Measurements from ENCODE around the gene MBOAT2. TPM values are rescaled to one million over a fixed set of nuclear protein-coding genes. Genes with fewer than 3 reads are reported as not detected.
"Not testable (repeated sequence)": the region's sequence is repeated elsewhere in the genome, so short reads cannot be mapped to it uniquely, and the experiment has no call there.

MBOAT2 gene
- total RNA-seq, 1 donor from 2014 or later = 17.4 TPM

- DNase-seq (ENCODE audit: low read depth) = peak; percentile 80
Observed at GRCh38 chr2:8993196-8993901, 10.1 kb downstream of the MBOAT2 start.

DNA sequence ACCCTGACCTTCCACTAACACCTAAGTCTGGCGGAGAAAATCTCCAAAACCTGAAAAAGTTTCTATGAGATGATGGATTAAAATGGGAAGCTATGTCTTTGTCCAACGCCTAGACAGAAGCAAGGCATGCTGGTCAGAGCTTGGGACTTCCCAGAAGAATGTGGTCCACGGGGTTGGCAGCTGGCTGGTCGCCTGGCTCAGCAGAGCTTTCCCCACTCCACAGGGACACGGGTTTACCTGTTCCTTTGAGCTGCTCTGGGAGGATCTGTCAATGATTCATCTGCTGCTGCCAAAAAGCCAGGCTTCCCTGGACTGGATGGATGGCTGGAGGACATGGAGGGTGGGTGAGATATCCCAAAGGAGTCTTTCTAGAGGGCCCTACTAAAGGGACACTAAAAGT is 10.8 kb downstream of the MBOAT2 start:
- DNase-seq (ENCODE audit: low read depth) = no peak

- no peak for DNase-seq (ENCODE audit: low read depth)
Observed at GRCh38 chr2:8989536-8990079, 13.9 kb downstream of the MBOAT2 start.

- no peak for DNase-seq (ENCODE audit: low read depth)
Observed at GRCh38 chr2:8987410-8987809, 16.1 kb downstream of the MBOAT2 start.

GRCh38 chr2:8986327-8986976 is 17.0 kb downstream of the MBOAT2 start:
- no peak for DNase-seq (ENCODE audit: low read depth)

DNA sequence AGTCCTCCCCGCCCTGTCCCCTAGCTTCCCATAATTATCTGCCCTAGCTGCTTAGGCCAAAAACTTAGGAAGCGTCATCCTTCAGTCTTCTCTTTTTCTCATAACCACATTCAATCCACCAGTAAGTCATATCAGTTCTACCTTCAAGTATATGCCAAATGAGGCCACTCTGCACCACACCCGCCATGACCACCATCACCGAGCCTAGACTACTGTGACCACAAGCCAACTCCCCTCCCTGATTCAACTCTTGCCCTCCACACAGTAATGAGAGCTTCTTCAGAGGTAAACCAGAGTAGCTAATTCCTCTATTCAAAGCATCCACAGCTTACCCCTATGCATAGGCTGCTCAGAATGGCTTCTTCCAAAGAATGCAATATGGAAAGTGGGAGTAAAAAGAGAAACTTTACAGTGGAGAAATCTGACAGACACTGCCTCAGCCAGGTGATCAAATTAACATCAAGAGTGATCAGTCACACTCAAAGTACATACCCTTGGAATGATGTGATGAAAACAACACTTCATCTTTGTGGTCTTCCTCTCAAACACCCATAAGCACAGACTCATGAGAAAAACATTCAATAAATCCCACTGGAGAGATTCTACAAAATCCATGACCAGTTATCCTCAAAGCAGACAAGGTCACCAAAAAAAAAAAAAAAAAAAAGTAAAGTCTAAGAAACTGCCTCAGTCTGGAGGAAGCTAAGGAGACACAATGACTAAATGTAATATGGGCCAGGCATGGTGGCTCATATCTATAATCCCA is 17.7 kb downstream of the MBOAT2 start:
- DNase-seq (ENCODE audit: low read depth) = peak; percentile 48

GRCh38 chr2:8984855-8985254 is 18.6 kb downstream of the MBOAT2 start:
- DNase-seq (ENCODE audit: low read depth) = no peak

GRCh38 chr2:8984157-8984556 is 19.3 kb downstream of the MBOAT2 start:
- DNase-seq (ENCODE audit: low read depth) = no peak

DNA sequence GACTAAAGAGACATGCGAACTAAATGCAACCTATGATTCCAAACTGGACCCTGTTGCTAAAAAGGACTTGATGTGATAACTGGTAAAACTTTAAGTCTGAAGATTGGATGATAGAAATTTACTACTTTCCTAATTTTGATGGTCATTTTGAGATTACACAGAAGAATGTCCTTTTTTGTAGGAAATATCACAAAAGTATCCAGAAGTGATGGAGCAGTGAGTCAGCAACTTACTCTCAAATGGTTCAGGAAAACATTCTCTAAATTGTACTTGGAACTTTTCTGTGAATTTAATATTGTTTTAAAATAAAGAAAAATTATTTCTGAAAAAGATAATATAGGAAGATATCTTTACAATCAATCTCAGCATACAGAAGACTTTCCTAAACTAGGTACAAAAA is 19.9 kb downstream of the MBOAT2 start:
- DNase-seq (ENCODE audit: low read depth) = no peak

GRCh38 chr2:8981876-8982275 is 21.6 kb downstream of the MBOAT2 start:
- no peak for DNase-seq (ENCODE audit: low read depth)

GRCh38 chr2:8980096-8980495 is 23.4 kb downstream of the MBOAT2 start:
- peak; percentile 38 for DNase-seq (ENCODE audit: low read depth)

- DNase-seq (ENCODE audit: low read depth) = no peak
Observed at GRCh38 chr2:8977758-8978157, 25.7 kb downstream of the MBOAT2 start.

DNA sequence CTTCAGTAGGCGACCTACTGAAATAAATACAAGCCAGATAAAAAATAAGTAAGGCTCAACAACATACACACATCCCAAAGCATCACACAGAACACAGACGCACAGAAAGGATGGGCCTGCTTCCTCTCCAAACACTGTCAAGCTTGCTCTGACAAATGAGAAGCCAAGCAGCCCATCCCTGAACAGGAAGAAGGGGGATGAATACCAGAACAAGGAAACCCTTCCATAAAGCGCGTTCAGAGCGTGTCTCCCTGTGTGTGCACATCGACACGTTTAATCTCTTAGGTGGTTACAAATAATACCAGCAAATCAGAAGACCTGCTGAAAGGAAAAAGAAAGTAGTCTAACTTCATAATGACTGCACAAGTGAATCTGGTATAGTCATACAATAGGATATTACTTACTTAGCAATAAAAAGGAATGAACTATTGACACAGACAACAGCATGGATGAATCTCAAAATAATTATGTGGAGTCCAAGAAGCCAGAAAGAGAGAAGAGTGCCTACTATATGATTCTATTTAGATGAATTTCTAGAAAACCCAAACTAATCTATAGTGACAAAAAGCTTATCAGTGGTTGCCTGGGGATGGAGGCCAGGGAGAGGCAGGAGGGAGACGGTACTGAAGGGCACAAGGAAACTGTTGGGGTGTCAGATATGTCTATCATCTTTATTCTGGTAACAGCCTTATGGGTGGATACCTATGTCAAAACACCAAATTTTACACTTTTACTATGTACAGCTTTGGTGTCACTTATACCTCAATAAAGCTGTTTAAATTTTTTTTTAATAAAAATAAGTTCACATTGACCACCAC is 26.8 kb downstream of the MBOAT2 start:
- no peak for DNase-seq (ENCODE audit: low read depth)

DNA sequence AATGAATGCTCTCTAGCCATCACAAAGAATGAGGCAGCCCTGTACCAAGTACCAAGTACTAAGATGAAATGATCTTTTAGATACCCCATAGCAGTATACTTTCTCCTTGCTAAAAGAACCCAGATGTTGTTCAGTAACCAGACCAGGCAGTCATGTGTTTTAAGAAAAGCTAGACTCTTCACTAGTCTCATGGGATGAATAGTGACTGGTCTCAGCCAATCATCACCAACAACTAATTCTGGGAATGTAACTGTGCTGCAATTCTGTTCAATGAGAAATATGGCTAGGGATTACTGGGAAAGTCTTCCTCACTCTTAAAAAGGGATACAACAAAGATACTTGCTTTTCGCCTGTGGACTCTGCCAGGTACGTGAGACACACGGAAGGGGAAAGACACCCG is 29.5 kb downstream of the MBOAT2 start:
- DNase-seq (ENCODE audit: low read depth) = no peak

- not testable (repeated sequence) for DNase-seq (ENCODE audit: low read depth)
Observed at GRCh38 chr2:8973017-8973416, 30.5 kb downstream of the MBOAT2 start.

GRCh38 chr2:8972535-8972934 is 30.9 kb downstream of the MBOAT2 start:
- DNase-seq (ENCODE audit: low read depth) = not testable (repeated sequence)

DNA sequence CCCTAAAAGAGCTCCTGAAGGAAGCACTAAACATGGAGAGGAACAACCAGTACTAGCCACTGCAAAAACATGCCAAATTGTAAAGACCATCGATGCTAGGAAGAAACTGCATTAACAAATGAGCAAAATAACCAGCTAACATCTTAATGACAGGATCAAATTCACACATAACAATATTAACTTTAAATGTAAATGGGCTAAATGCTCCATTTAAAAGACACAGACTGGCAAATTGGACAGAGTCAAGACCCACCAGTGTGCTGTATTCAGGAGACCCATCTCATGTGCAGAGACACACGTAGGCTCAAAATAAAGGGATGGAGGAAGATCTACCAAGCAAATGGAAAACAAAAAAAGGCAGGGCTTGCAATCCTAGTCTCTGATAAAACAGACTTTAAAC is 34.1 kb downstream of the MBOAT2 start:
- DNase-seq (ENCODE audit: low read depth) = not testable (repeated sequence)

GRCh38 chr2:8966123-8966908 is 37.2 kb downstream of the MBOAT2 start:
- DNase-seq (ENCODE audit: low read depth) = no peak

- DNase-seq (ENCODE audit: low read depth) = no peak
Observed at GRCh38 chr2:8965216-8965969, 38.1 kb downstream of the MBOAT2 start.

DNA sequence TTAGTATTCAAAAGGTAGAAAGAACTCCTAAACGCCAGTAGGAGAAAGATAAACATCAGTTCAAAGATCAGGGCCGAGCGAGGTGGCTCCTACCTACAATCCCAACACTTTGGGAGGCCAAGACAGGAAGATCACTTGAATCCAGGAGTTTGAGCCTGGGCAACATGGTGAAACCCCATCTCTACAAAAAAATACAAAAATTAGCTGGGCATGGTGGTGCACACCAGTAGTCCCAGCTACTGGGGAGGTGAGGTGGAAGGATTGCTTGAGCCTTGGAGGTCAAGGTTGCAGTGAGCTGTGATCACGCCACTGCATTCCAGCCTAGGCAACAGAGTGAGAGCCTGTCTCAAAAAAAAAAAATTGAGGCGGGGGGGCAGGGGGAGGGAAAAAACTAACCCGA is 40.6 kb downstream of the MBOAT2 start:
- DNase-seq (ENCODE audit: low read depth) = no peak
